Hepatocyte (in vitro differentiated cells): ENCODE results near the gene PDE7B. TPM values are rescaled to one million over a fixed set of nuclear protein-coding genes. Genes with fewer than 3 reads are reported as not detected.

Source experiments
- DNase-seq: peaks from one replicate; pipeline ENCODE4 v3.0.0-alpha.2; 2016; ENCODE audit warnings: low spot score
- H2AFZ ChIP-seq: fragments of 200-600 bp; sonication (generic); 2 replicates; pipeline ENCODE4 v1.6.0; 2016; ENCODE audit warnings: antibody characterized with exemption, mild to moderate bottlenecking
- H3K27ac ChIP-seq: fragments of 200-600 bp; sonication (generic); 2 replicates; pipeline ENCODE4 v1.5.1; 2016; ENCODE audit warnings: mild to moderate bottlenecking
- H3K27me3 ChIP-seq: fragments of 200-600 bp; sonication (generic); 2 replicates; pipeline ENCODE4 v1.6.1; 2016
- H3K36me3 ChIP-seq: fragments of 200-600 bp; sonication (generic); replicated peaks from 2 replicates; pipeline ENCODE4 v1.5.1; 2016; ENCODE audit warnings: low read depth; ENCODE audit not compliant: insufficient read depth
- H3K4me1 ChIP-seq: fragments of 200-600 bp; sonication (generic); 2 replicates; pipeline ENCODE4 v1.5.1; 2016; ENCODE audit warnings: mild to moderate bottlenecking, moderate library complexity; ENCODE audit not compliant: insufficient read depth
- H3K4me2 ChIP-seq: fragments of 200-600 bp; sonication (generic); 2 replicates; pipeline ENCODE4 v1.6.0; 2016
- H3K4me3 ChIP-seq: fragments of 200-600 bp; sonication (generic); 2 replicates; pipeline ENCODE4 v1.5.1; 2016; ENCODE audit warnings: mild to moderate bottlenecking
- H3K79me2 ChIP-seq: fragments of 200-600 bp; sonication (generic); 2 replicates; pipeline ENCODE4 v1.6.0; 2017; ENCODE audit warnings: mild to moderate bottlenecking
- H3K9me2 ChIP-seq: fragments of 200-600 bp; sonication (generic); replicated peaks from 2 replicates; pipeline ENCODE4 v1.6.0; 2017; ENCODE audit warnings: mild to moderate bottlenecking; ENCODE audit not compliant: insufficient read depth
- H3K9me3 ChIP-seq: fragments of 200-600 bp; sonication (generic); 2 replicates; pipeline ENCODE4 v1.5.1; 2016; ENCODE audit warnings: low read depth, mild to moderate bottlenecking
- H4K20me1 ChIP-seq: fragments of 200-600 bp; sonication (generic); 2 replicates; pipeline ENCODE4 v1.6.0; 2016; ENCODE audit warnings: mild to moderate bottlenecking; ENCODE audit not compliant: insufficient read depth, poor library complexity, severe bottlenecking
- EZH2 ChIP-seq: fragments of 200-600 bp; sonication (generic); IDR thresholded peaks from 2 replicates; pipeline ENCODE4 v1.6.1; 2016; ENCODE audit warnings: antibody characterized with exemption, mild to moderate bottlenecking, borderline replicate concordance
- EZH2phosphoT487 ChIP-seq: fragments of 200-600 bp; sonication (generic); IDR thresholded peaks from one replicate; pipeline ENCODE4 v1.6.1; 2018; ENCODE audit warnings: antibody characterized with exemption, mild to moderate bottlenecking, low read depth, moderate library complexity; ENCODE audit not compliant: unreplicated experiment, severe bottlenecking
- WGBS: methylation state at CpG from one replicate; pipeline ENCODE4 v1.1.6; 2016; ENCODE audit warnings: low lambda C conversion rate; ENCODE audit errors: missing lambda C conversion rate; 5-methylcytosine and 5-hydroxymethylcytosine counted together
- polyA plus RNA-seq: library from polyadenylated mRNA; unstranded; fragments of >200 nt; fragmentation: Nextera tagmentation; extraction: Ambion mirVana; gene quantifications from 2 replicates; pipeline ENCODE4 v1.2.1, GENCODE V29; 2016
- total RNA-seq: library from RNA; depleted of rRNA; stranded (reverse); fragments of >200 nt; gene quantifications from 2 replicates; pipeline ENCODE4 v1.2.3, GENCODE V29; 2014
- TF ChIP-seq, protein P1 (sequence below): fragments of 200-600 bp; sonication (generic); IDR thresholded peaks from 2 replicates; pipeline ENCODE4 v1.5.1; 2016; ENCODE audit warnings: antibody characterized with exemption, mild to moderate bottlenecking; ENCODE audit not compliant: poor library complexity

The PDE7B gene
- total and polyA plus RNA-seq, 2 experiments from 2014 or later, result 3.4 to 7.2 TPM

GRCh38 chr6:135897087-135897486, 45.6 kb downstream of the PDE7B start:
- H3K27me3 ChIP-seq, result no peaks in the 10 kb centered on the region
- H3K4me1 ChIP-seq, result no peaks in the 10 kb centered on the region
- H3K4me3 ChIP-seq, result no peak overlapping the region
- H3K79me2 ChIP-seq, result no peaks in the 10 kb centered on the region
- H2AFZ ChIP-seq, result no peak overlapping the region
- H4K20me1 ChIP-seq, result no peaks in the 10 kb centered on the region
- no peak overlapping the region for H3K4me2 ChIP-seq
- H3K9me2 ChIP-seq, result no peaks in the 10 kb centered on the region
- no peak overlapping the region for H3K27ac ChIP-seq
- H3K9me3 ChIP-seq, result no peaks in the 10 kb centered on the region
- no peak for DNase-seq
- TF ChIP-seq, protein P1, sequence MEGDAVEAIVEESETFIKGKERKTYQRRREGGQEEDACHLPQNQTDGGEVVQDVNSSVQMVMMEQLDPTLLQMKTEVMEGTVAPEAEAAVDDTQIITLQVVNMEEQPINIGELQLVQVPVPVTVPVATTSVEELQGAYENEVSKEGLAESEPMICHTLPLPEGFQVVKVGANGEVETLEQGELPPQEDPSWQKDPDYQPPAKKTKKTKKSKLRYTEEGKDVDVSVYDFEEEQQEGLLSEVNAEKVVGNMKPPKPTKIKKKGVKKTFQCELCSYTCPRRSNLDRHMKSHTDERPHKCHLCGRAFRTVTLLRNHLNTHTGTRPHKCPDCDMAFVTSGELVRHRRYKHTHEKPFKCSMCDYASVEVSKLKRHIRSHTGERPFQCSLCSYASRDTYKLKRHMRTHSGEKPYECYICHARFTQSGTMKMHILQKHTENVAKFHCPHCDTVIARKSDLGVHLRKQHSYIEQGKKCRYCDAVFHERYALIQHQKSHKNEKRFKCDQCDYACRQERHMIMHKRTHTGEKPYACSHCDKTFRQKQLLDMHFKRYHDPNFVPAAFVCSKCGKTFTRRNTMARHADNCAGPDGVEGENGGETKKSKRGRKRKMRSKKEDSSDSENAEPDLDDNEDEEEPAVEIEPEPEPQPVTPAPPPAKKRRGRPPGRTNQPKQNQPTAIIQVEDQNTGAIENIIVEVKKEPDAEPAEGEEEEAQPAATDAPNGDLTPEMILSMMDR, result no peak
- no peak for TF ChIP-seq EZH2
- no peak for TF ChIP-seq EZH2phosphoT487
- 86% methylated on average over 1 of the region's 1 CpG for WGBS
- no peaks in the 10 kb centered on the region for H3K36me3 ChIP-seq

DNA sequence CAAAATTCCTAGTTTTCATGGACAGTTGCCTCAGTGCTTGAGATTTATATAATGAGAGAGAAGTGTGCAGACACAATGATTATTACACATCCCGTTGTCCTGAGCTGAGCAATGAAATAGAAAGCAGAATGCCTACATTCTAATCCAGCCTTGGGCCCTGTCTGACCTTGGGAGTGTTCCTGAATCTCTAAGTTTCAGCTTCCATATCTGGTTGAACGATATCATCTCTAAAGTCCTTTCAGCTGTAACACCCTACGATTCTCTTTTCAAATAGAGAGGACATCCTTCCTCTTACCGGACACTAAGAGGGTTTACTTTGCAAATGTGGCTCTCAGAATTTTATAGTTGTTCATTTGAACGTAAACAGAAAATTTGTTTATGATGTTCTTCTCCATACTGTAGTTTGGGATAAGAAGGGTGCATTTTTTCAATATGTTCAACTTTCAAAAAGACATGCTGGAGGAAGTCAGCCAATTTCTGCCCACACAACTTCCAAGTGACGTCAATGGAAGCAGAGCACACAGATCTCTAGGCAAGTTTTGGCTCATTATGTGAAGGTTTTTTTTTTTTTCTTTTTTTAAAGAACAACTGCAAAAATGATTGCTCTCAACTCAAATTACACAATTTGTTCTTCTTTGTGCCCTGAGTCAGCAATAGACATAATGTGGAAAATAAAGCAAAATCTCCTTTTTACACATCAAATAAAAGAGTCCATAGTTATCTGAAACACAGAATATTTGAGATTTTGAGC, 50.4 kb downstream of the PDE7B start:
- no peaks in the 10 kb centered on the region for H3K9me3 ChIP-seq
- no peaks in the 10 kb centered on the region for H3K36me3 ChIP-seq
- H3K79me2 ChIP-seq, result no peaks in the 10 kb centered on the region
- no peak overlapping the region for H3K4me3 ChIP-seq
- DNase-seq, result peak; percentile 30
- H4K20me1 ChIP-seq, result no peaks in the 10 kb centered on the region
- peak overlapping the region; percentile 23 for H3K4me2 ChIP-seq
- TF ChIP-seq, protein P1, result no peak
- TF ChIP-seq EZH2phosphoT487 (no peak), EZH2 (no peak)
- no peak overlapping the region for H2AFZ ChIP-seq
- H3K27ac ChIP-seq, result peak overlapping the region; percentile 72
- no peaks in the 10 kb centered on the region for H3K4me1 ChIP-seq
- whole genome bisulfite sequencing, result 72% methylated on average over 6 of the region's 6 CpGs
- H3K9me2 ChIP-seq, result no peaks in the 10 kb centered on the region
- H3K27me3 ChIP-seq, result no peaks in the 10 kb centered on the region

DNA sequence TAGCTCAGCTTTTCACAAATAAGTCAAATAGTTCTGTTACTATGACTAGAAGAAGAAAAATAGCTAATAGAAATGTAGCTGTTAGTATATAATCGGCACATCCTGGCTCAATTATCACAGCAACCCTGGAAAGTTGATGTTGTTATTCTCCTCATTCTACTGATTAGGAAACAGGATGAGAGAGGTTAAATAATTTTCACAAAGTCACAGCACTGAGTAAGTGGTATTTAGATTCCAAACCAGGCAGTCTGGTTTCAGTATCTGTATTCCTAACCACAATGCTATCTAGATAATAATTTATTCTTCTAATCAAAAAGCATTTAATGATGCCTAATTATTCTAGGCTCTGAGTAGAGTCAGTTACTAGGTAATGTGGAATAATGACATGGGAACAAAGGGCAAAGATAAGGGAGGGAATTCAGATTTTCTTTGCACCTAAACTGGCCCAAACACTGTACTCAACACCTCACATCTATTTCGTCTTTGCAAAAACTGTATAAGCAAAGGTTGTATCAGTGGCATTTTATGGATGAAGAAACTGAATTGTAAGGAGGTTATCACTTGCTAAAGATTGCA, 51.3 kb downstream of the PDE7B start:
- no peak for TF ChIP-seq EZH2phosphoT487
- TF ChIP-seq EZH2, result no peak
- TF ChIP-seq, protein P1, result no peak
- Histone ChIP-seq H3K27me3 (no peaks in the 10 kb centered on the region), H4K20me1 (no peaks in the 10 kb centered on the region), H3K9me3 (no peaks in the 10 kb centered on the region), H3K4me1 (no peaks in the 10 kb centered on the region), H3K9me2 (no peaks in the 10 kb centered on the region), H3K4me2 (peak overlapping the region; percentile 23), H3K27ac (peak overlapping the region; percentile 72), H3K36me3 (no peaks in the 10 kb centered on the region), H3K79me2 (no peaks in the 10 kb centered on the region), H3K4me3 (no peak overlapping the region), H2AFZ (no peak overlapping the region)
- WGBS, result 82% methylated on average over 2 of the region's 2 CpGs
- DNase-seq, result no peak
